Panc1 (cell line): ENCODE results near the gene BTBD17.

Experiments used
- CTCF ChIP-seq: fragments of 450-650 bp; IDR thresholded peaks from 2 replicates; pipeline ENCODE4 v1.5.1; 2017; ENCODE audit warnings: mild to moderate bottlenecking
- POLR2AphosphoS5 ChIP-seq: IDR thresholded peaks from 2 replicates; pipeline ENCODE4 v1.6.1; 2012; ENCODE audit warnings: mild to moderate bottlenecking, low read depth, low read length, moderate library complexity
- REST ChIP-seq, 2 experiments: IDR thresholded peaks; 2 replicates each; pipeline ENCODE4 v1.6.1; 2011 to 2012; ENCODE audit warnings: low read depth in 2 of 2, control low read depth in 1 of 2, low read length in 1 of 2, mild to moderate bottlenecking in 1 of 2, moderate library complexity in 1 of 2; ENCODE audit not compliant: insufficient read depth in 1 of 2
- SIN3A ChIP-seq: IDR thresholded peaks from 2 replicates; pipeline ENCODE4 v1.6.1; 2012; ENCODE audit warnings: low read depth, mild to moderate bottlenecking, low read length, moderate library complexity, borderline replicate concordance; ENCODE audit not compliant: insufficient read depth
- TCF7L2 ChIP-seq: IDR thresholded peaks from 2 replicates; pipeline ENCODE4 v1.6.1; 2011; ENCODE audit warnings: mild to moderate bottlenecking, low read depth, low read length, inconsistent platforms

- TF ChIP-seq CTCF (no peak), POLR2AphosphoS5 (no peak), REST (IDR thresholded peaks at IDR 0.05; ENCODE audit: insufficient read depth in 1 of 2, low read depth in 2 of 2, low read length in 1 of 2) (no peak), TCF7L2 (no peak), SIN3A (no peak)
Measured at GRCh38 chr17:74314877-74315276, 46.8 kb downstream of the BTBD17 start.
